GM19025 (cell line): ENCODE data around the gene CHRNE.
"Not testable (repeated sequence)": the region's sequence is repeated elsewhere in the genome, so short reads cannot be mapped to it uniquely, and the experiment has no call there.

ENCODE experiments used
- ATAC-seq: cut with Tn5 transposase; IDR thresholded peaks from one replicate; pipeline ENCODE4 v1.9.1; 2021; ENCODE audit warnings: mild to moderate bottlenecking, low read depth, moderate library complexity; ENCODE audit not compliant: unreplicated experiment

Gene CHRNE

DNA sequence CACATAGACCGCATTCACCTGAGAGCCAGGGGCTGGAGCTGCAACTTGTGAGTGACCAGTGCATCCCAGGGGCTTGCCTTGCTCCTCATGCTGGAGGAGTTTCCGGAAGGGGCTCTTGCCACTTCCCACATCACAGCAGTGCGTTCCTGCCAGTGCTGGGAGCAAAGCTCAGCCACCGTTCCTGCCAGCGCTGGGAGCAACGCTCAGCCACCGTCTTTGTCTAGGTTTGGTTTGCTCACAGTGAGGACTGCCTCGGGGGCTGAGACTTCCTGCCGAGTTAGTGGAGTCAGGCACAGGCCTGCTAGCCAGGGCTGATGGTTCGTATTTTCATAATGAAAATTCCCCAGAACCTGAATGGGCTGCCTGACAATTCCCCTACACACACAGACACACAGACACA, 5.4 kb upstream of the CHRNE start:
- ATAC-seq: no peak

DNA sequence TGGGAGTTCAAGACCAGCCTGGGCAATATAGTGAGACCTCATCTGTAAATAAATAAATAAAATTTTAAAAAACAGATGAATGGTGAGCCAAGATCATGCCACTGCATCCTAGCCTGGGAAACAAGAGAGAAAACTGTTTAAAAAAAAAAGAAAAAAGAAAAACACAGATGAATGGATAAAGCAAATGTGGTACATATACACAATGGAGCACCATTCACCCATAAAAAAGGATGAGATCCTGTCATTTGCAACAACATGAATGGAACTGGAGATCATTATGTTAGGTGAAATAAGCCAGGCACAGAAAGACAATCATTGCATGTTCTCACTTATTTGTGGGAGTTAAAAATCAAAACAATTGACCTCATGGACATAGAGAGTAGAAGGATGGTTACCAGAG, 3.7 kb upstream of the CHRNE start:
- not testable (repeated sequence) for ATAC-seq

GRCh38 chr17:4902540-4902939, 358 bp downstream of the CHRNE start:
- ATAC-seq: no peak

GRCh38 chr17:4901648-4902344, 1.1 kb downstream of the CHRNE start:
- no peak for ATAC-seq

DNA sequence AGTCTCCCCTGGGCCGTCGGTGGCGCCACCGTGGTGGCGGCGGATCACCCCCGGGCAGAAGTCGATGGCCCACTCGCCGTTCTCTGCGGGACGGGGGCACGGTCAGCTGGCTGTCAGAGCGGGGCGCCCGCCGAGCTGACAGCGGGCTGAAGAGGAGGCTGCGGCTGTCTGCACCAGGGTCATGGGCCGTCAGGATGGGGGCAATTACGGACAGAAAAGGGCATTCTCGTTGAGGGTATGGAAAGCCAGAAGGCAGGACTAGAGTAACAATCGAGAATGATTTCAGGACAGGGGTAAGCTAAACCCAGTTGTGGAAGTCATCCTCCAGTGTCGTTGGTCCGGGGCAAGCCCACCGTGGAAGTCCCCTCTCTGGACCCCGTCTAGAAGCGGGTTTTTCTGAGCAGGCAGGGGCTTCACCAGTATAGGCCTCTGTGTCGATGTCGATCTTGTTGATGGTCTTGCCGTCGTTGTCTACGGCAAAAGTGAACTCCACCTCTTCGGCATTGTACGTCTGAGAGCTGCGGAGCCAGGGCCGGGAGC, 1.7 kb downstream of the CHRNE start:
- no peak for ATAC-seq

DNA sequence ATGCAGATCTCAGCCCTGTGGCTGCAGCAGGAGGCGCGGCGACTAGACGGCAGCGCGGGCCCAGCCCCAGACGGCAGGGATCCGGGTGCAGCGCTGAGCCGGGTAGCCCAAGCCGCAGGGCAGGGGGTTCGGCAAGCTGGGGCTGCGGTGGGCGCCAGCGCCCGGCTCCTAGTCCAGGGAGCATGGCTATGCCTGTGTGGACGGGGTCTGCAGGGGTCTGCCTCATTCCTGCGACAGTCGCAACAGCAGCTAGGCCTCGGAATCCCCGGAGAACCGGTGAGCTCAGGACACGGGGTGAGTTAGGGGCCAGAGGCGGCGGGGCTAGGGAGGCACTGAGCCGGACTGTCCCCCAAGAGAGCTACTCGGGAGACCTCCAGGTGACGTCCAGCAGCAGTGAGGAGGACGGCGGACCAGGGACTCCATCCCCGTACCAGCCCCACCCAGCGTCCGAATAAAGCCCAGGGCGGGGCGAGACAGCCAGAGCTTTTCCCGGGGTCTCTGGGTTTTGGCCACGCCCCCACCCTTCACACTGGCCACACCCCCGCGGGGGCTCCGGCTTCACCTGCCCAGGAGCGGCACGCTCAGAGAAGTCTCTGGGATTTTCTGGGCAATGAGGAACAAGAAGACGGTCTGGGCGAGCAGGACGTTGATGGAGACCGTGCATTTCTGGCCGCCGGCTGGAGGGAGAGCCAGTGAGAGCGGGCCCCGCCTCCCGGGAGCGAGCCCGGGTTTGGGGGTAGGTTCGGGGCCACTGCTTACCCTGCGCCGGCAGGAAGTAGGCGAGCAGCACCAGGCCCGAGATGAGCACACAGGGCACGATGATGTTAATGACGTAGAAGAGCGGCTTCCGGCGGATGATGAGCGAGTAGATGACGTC, 2.4 kb downstream of the CHRNE start:
- no peak for ATAC-seq

DNA sequence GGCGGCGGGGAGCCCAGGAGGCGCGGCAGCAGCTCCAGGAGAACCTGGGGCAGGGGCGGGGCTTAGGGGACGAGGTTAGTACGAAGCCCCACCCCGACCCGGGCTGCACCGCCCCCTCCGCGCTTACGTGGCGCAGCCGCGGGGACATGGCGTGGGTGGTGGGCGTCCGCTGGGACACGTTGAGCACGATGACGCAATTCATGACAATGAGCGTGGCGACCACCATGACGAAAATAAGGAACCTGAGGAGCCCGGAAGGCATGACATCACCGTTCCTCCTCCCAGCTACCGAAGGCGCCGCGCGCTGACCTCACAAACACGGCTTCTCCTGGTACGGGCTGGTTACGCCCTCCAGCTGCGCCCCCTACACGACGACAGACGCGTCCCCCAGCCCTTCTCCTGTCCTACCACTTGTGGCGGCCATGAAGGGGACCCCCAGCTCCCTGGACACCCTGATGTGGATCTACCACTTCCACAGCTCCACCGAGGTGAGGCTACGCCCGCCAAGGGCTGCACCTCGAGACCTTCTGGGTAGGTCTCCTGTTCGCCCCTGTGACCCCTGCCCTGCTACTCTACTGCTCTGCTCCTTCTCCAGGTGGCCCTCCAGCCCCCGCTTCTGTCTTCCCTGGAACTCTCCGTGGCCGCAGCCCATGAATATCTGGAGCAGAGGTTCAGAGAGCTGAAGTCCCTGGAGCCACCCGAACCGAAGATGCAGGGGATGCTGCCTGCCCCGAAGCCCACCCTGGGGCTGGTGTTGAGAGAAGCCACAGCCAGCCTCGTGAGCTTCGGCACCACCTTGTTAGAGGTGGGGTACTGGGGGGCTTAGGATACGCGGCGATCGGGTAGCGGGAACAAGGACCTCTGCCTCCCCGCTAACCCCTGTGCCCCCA, 3.3 kb downstream of the CHRNE start, which contains the start of gene C17orf107:
Gene C17orf107 (plus strand): TSS at position 196 of the 890 bp plus-strand sequence. CDS start 227 bp downstream, at position 423.
- peak; percentile 59 for ATAC-seq

GRCh38 chr17:4898927-4899326, 4.0 kb downstream of the CHRNE start:
- ATAC-seq: peak; percentile 11

- ATAC-seq: no peak
Measured at GRCh38 chr17:4898351-4898750, 4.5 kb downstream of the CHRNE start.

- ATAC-seq: no peak
Measured at GRCh38 chr17:4897785-4898184, 5.1 kb downstream of the CHRNE start.

DNA sequence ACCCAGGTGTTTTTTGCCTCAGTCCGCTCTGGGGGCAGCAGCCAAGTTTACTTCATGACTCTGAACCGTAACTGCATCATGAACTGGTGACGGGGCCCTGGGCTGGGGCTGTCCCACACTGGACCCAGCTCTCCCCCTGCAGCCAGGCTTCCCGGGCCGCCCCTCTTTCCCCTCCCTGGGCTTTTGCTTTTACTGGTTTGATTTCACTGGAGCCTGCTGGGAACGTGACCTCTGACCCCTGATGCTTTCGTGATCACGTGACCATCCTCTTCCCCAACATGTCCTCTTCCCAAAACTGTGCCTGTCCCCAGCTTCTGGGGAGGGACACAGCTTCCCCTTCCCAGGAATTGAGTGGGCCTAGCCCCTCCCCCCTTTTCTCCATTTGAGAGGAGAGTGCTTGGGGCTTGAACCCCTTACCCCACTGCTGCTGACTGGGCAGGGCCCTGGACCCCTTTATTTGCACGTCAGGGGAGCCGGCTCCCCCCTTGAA, 5.7 kb downstream of the CHRNE start:
- ATAC-seq: no peak

- no peak for ATAC-seq
Measured at GRCh38 chr17:4896332-4897197, 6.3 kb downstream of the CHRNE start.

DNA sequence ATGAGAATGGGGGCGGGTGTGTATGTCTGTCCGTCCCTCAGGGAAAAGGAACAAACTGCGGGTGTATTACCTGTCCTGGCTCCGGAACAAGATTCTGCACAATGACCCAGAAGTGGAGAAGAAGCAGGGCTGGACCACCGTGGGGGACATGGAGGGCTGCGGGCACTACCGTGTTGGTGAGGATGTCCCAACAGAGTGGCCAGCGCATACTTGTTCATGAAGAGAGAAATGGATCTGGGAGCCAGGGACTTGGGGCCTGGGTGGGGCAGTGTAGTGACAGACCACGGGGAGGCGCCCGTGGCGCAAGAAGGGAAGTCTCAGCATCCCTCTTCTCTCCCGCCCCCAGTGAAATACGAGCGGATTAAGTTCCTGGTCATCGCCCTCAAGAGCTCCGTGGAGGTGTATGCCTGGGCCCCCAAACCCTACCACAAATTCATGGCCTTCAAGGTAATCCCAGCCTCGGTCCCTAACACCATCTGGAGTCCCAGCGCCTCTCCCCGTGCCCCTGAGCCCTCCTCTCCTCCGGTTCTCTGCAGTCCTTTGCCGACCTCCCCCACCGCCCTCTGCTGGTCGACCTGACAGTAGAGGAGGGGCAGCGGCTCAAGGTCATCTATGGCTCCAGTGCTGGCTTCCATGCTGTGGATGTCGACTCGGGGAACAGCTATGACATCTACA, 7.1 kb downstream of the CHRNE start:
- no peak for ATAC-seq

- ATAC-seq: no peak
Measured at GRCh38 chr17:4895121-4895520, 7.8 kb downstream of the CHRNE start.

DNA sequence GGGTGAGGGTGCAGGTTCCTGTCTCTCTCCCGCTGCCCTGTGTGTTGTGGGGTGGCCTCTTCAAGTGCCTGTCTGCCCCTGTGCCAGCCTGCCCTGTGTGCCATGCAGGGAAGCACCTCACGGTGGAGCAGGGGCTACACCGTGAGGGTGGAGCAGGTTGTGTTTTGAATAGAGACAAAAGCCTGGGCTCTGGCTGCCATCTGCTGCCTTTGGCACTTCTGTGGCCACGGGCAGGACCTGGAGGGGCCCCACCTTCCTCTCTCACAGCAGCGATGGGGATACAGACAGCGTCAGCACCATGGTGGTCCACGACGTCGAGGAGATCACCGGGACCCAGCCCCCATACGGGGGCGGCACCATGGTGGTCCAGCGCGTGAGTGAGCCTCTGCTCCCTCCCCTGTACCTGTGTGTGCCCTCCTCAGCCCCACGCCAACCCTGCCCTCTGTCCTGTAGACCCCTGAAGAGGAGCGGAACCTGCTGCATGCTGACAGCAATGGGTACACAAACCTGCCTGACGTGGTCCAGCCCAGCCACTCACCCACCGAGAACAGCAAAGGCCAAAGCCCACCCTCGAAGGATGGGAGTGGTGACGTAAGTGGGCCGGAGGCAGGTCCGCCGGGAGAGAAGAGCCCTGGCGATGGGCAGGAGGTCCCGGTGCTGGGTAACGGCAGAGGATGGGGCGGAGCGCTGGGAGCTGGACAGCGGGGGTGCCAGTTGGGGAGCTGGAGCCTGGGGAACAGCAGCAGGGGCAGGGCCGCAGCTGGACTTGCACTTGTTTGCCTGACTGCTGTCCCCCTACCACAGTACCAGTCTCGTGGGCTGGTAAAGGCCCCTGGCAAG, 9.0 kb downstream of the CHRNE start:
- ATAC-seq: no peak

GRCh38 chr17:4893272-4893671, 9.6 kb downstream of the CHRNE start:
- ATAC-seq: no peak

GRCh38 chr17:4892499-4893221, 10.2 kb downstream of the CHRNE start:
- ATAC-seq: no peak
